NB4 (cell line): Measurements from ENCODE around the gene CIPC.

ENCODE experiments used
- CTCF ChIP-seq: IDR thresholded peaks from one replicate; pipeline ENCODE4 v1.5.1; 2012; ENCODE audit warnings: low read depth, low read length
- MYC ChIP-seq: IDR thresholded peaks from 2 replicates; pipeline ENCODE4 v1.6.1; 2011; ENCODE audit warnings: low read depth, low read length
- POLR2A ChIP-seq: IDR thresholded peaks from 2 replicates; pipeline ENCODE4 v1.6.1; 2011; ENCODE audit warnings: mild to moderate bottlenecking; ENCODE audit not compliant: insufficient read length; ENCODE audit errors: extremely low read depth

GRCh38 chr14:77063571-77064171 lies 34.4 kb upstream of the CIPC start:
- TF ChIP-seq CTCF (no peak), MYC (no peak), POLR2A (no peak)
